Endothelial cell of umbilical vein (primary cell): Measurements from ENCODE around the gene ABHD14A. TPM values are rescaled to one million over a fixed set of nuclear protein-coding genes. Genes with fewer than 3 reads are reported as not detected.
A peak's percentile ranks its signal among the peaks of the same experiment; 100 is the strongest.

ENCODE experiments used
- BruUV-seq: library from RNA; stranded (reverse); fragments of 400-500 nt; replicated peaks from 2 replicates; lab custom pipeline; 2021; lab: Mats Ljungman, UMichigan
- CTCF ChIA-PET: fragments of 300-600, 350-600 bp; sonication (Branson Sonifier 250); formaldehyde crosslinking; loops from one replicate; lab custom pipeline; 2021; ENCODE audit warnings: antibody characterized with exemption, inconsistent platforms; lab: Charles Lee
- POLR2A ChIA-PET: fragments of 300-600, 350-600 bp; sonication (Branson Sonifier 250); formaldehyde crosslinking; loops from one replicate; lab custom pipeline; 2021; ENCODE audit warnings: antibody characterized with exemption, inconsistent platforms; lab: Charles Lee
- DNase-seq: peaks from one replicate; pipeline ENCODE4 v3.0.0-alpha.2; 2011; ENCODE audit warnings: low read depth, low spot score
- FAIRE-seq: peaks from 2 replicates; lab custom pipeline; 2011; peaks lifted over from hg19 to GRCh38; lab: Jason Lieb, UNC
- H2AFZ ChIP-seq: 2 replicates; pipeline ENCODE4 v1.6.0; 2012; ENCODE audit warnings: low read depth, low read length, control low read depth, inconsistent platforms
- H3K27ac ChIP-seq: 2 replicates; pipeline ENCODE4 v1.5.1; 2011; ENCODE audit warnings: low read depth, mild to moderate bottlenecking, control low read depth, low read length, moderate library complexity; ENCODE audit not compliant: insufficient read depth
- H3K27me3 ChIP-seq, 2 experiments: 2 replicates each; pipeline versions ENCODE4 v1.6.0 to v1.6.1; 2011; ENCODE audit warnings: low read length in 2 of 2, mixed read lengths in 1 of 2; ENCODE audit not compliant: control insufficient read depth in 2 of 2, insufficient read depth in 2 of 2
- H3K36me3 ChIP-seq, 2 experiments: 2 replicates in 1 of 2; 3 replicates in 1 of 2; pipeline ENCODE4 v1.5.1; 2011; ENCODE audit warnings: low read length in 2 of 2, mild to moderate bottlenecking in 1 of 2, moderate library complexity in 1 of 2; ENCODE audit not compliant: control insufficient read depth in 2 of 2, insufficient read depth in 2 of 2; ENCODE audit errors: extremely low read depth in 1 of 2
- H3K4me1 ChIP-seq: 3 replicates; pipeline ENCODE4 v1.5.1; 2011; ENCODE audit warnings: mild to moderate bottlenecking, low read length; ENCODE audit not compliant: control insufficient read depth, insufficient read depth; ENCODE audit errors: extremely low read depth
- H3K4me2 ChIP-seq: 2 replicates; pipeline ENCODE4 v1.6.1; 2011; ENCODE audit warnings: low read length, control low read depth, mixed read lengths; ENCODE audit not compliant: insufficient read depth
- H3K4me3 ChIP-seq, 3 experiments: fragments of 200-600 bp in 1 of 3; sonication (generic), shearing (Covaris generic) in 1 of 3; replicated peaks in 1 of 3; 2 replicates each; pipeline ENCODE4 v1.5.1; 2011 to 2016; ENCODE audit warnings: control low read depth in 3 of 3, low read length in 3 of 3, mild to moderate bottlenecking in 2 of 3, inconsistent platforms in 1 of 3, low read depth in 1 of 3, moderate library complexity in 1 of 3; ENCODE audit not compliant: insufficient read depth in 1 of 3
- H3K79me2 ChIP-seq: 2 replicates; pipeline ENCODE4 v1.6.0; 2012; ENCODE audit warnings: low read length, inconsistent platforms; ENCODE audit not compliant: control insufficient read depth, insufficient read depth
- H3K9ac ChIP-seq: replicated peaks from 2 replicates; pipeline ENCODE3; 2011; ENCODE audit warnings: low read length, control low read depth; ENCODE audit not compliant: insufficient read depth; ENCODE audit errors: extremely low read depth
- H3K9me1 ChIP-seq: replicated peaks from 3 replicates; pipeline ENCODE4 v1.6.0; 2011; ENCODE audit warnings: mild to moderate bottlenecking, low read length; ENCODE audit not compliant: control insufficient read depth, insufficient read depth; ENCODE audit errors: extremely low read depth
- H3K9me3 ChIP-seq: replicated peaks from 2 replicates; pipeline ENCODE4 v1.5.1; 2012; ENCODE audit warnings: low read length, inconsistent platforms; ENCODE audit not compliant: control insufficient read depth, insufficient read depth
- H4K20me1 ChIP-seq: replicated peaks from 2 replicates; pipeline ENCODE3; 2011; ENCODE audit warnings: mild to moderate bottlenecking, low read length; ENCODE audit not compliant: control insufficient read depth, insufficient read depth; ENCODE audit errors: extremely low read depth
- CTCF ChIP-seq, 2 donors: IDR thresholded peaks; 1 replicate in 1 of 2; 2 replicates in 1 of 2; pipeline ENCODE4 v1.5.1; 2011; ENCODE audit warnings: low read length in 2 of 2, mild to moderate bottlenecking in 2 of 2, moderate library complexity in 2 of 2, control low read depth in 1 of 2, inconsistent platforms in 1 of 2, low read depth in 1 of 2; ENCODE audit not compliant: insufficient read depth in 1 of 2; ENCODE audit errors: extremely low read depth in 1 of 2
- FOS ChIP-seq: IDR thresholded peaks from 2 replicates; pipeline ENCODE4 v1.6.1; 2011; ENCODE audit warnings: mild to moderate bottlenecking, low read length, moderate library complexity, borderline replicate concordance; ENCODE audit not compliant: insufficient read depth
- GATA2 ChIP-seq: IDR thresholded peaks from 2 replicates; pipeline ENCODE4 v1.7.0; 2011; ENCODE audit warnings: low read depth, mild to moderate bottlenecking, moderate library complexity, mixed read lengths, low read length; ENCODE audit not compliant: insufficient read length, insufficient read depth
- MAX ChIP-seq: IDR thresholded peaks from 2 replicates; pipeline ENCODE4 v1.6.1; 2011; ENCODE audit not compliant: insufficient read depth, insufficient read length
- POLR2AphosphoS5 ChIP-seq: IDR thresholded peaks from 2 replicates; pipeline ENCODE4 v1.6.1; 2012; ENCODE audit warnings: low read depth, mild to moderate bottlenecking, control low read depth, low read length, moderate library complexity; ENCODE audit not compliant: insufficient read depth
- dilution Hi-C: fragments of 300-500 bp; cut with MboI; formaldehyde crosslinking; loops from one replicate; pipeline ENCODE4 v1.15.0; 2019; ENCODE audit warnings: low sequenced_read_pairs; ENCODE audit not compliant: extremely low pct_ligation_motif_present
- intact Hi-C: fragments of 100-400 bp; cut with micrococcal nuclease; formaldehyde crosslinking; loops from one replicate; pipeline ENCODE4 v1.10.0; 2022
- polyA plus RNA-seq, 4 experiments: library from polyadenylated mRNA; depleted of rRNA in 3 of 4; stranded (reverse) in 3 of 4; unstranded in 1 of 4; fragments of >200 nt; gene quantifications; 2 replicates each; pipeline versions ENCODE4 v1.2.1 to v1.2.3, GENCODE V29; 2011 to 2012; ENCODE audit warnings: missing spikeins in 1 of 4
- total RNA-seq: library from RNA; stranded (reverse); gene quantifications from 2 replicates; pipeline ENCODE4 v1.2.3, GENCODE V29; 2021

The ABHD14A gene
- total and polyA plus RNA-seq, 2 donors (not counting 3 experiments of a cell fraction or from before 2014, with no cell fraction given) = 6.6 to 23.7 TPM

- H3K27ac ChIP-seq = peak overlapping the region; percentile 59
- no peak for DNase-seq
- no TSS peak for BruUV-seq
- no peaks in the 10 kb centered on the region for H3K27me3 ChIP-seq
- intact Hi-C loops = no loop called here
- dilution Hi-C loops = no loop called here
- no peak overlapping the region for H2AFZ ChIP-seq
- no peaks in the 10 kb centered on the region for H3K36me3 ChIP-seq
- H3K9ac ChIP-seq = peak overlapping the region; percentile 89
- peak overlapping the region; percentile 83 for H3K4me2 ChIP-seq
- H3K79me2 ChIP-seq = no peaks in the 10 kb centered on the region
- no peaks in the 10 kb centered on the region for H3K9me3 ChIP-seq
- no peaks in the 10 kb centered on the region for H3K9me1 ChIP-seq
- FAIRE-seq = no peak
- no peaks in the 10 kb centered on the region for H4K20me1 ChIP-seq
- ChIA-PET POLR2A (no interaction called here), CTCF (interaction anchor here (3.4 to 3.5 kb wide), 2 partner anchors 9 to 16 kb away, joined by 13 to 14 read pairs; partner anchors contain the start of gene ACY1)
- TF ChIP-seq MAX = no peak
- no peak for TF ChIP-seq GATA2
- TF ChIP-seq CTCF (IDR thresholded peaks at IDR 0.05; ENCODE audit: extremely low read depth in 1 of 2, insufficient read depth in 1 of 2, low read depth in 1 of 2, low read length in 2 of 2) = no peak
- no peak for TF ChIP-seq POLR2AphosphoS5
- no peak for TF ChIP-seq FOS
- H3K4me3 ChIP-seq = peak overlapping the region; percentile 37 to 75 (median 68)
- peaks cover 4% of the 10 kb centered on the region for H3K4me1 ChIP-seq
Observed at GRCh38 chr3:51966486-51966885, 8.4 kb upstream of the ABHD14A start.
